GM12873 (cell line): ENCODE results near the gene LY86.

Experiments used
- CTCF ChIP-seq: IDR thresholded peaks from 2 replicates; pipeline ENCODE4 v1.5.1; 2012; ENCODE audit warnings: low read depth, mild to moderate bottlenecking, moderate library complexity, low read length, control low read depth; ENCODE audit not compliant: insufficient read depth; ENCODE audit errors: missing control alignments

Gene LY86

GRCh38 chr6:6591778-6592465 is 3.4 kb downstream of the LY86 start:
- TF ChIP-seq CTCF: no peak

- TF ChIP-seq CTCF: no peak
These were observed 4.4 kb downstream of the LY86 start for GRCh38 chr6:6592826-6593475.

- no peak for TF ChIP-seq CTCF
These were observed 5.4 kb downstream of the LY86 start for GRCh38 chr6:6593867-6594468.

- TF ChIP-seq CTCF: no peak
These were observed 6.5 kb downstream of the LY86 start for GRCh38 chr6:6595025-6595424.

- TF ChIP-seq CTCF: no peak
These were observed 7.4 kb downstream of the LY86 start for GRCh38 chr6:6595952-6596351.

- TF ChIP-seq CTCF: no peak
These were observed 8.2 kb downstream of the LY86 start for GRCh38 chr6:6596529-6597328.

GRCh38 chr6:6597682-6598081 is 9.2 kb downstream of the LY86 start:
- TF ChIP-seq CTCF: no peak
